ENCODE results near the gene EYA2.

The EYA2 gene

DNA sequence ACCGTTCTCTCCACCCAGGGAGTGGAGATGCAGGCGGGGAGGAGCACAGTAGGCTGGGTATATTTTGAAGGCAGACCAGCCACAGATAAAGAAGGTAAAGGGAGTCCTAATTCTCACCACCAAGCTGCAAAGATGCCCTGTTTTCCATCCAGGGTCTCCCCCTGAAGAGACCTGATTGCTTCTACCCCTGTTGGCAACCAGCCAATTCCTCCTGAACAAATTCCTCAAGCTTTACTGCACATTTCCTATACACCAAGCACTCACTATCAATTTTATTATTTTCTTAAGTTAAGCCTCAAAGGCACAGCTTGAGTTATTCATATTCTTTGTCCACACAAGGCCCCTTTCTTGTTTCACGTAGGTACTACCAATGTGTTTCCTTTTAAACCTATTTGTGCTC, 214.4 kb downstream of the EYA2 start:
- no peak for DNase-seq (ENCODE audit: low read depth in 2 of 3, low spot score in 1 of 3)

DNA sequence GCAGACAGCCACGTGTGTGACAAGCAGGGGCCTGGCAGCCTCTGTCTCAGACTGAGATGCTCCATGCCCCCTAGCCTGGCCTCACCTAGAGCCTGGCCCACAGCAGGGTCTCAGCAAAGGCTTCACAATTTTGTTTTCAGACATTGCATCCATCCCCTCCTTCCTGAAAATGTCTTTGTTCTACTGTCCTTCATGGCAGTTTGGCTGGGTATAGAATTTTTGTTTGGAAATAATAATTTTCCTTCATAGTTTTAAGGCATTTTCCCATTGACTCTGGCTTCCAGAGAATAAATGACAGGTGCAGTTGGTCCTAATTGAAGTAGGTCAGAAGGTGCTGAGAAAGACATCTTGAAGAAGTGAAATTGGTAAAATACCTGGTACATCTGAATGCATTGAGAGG, 216.2 kb downstream of the EYA2 start:
- DNase-seq (ENCODE audit: low read depth in 2 of 3, low spot score in 1 of 3): no peak

GRCh38 chr20:47111576-47111975, 216.9 kb downstream of the EYA2 start:
- DNase-seq (ENCODE audit: low read depth in 2 of 3, low spot score in 1 of 3): no peak

DNA sequence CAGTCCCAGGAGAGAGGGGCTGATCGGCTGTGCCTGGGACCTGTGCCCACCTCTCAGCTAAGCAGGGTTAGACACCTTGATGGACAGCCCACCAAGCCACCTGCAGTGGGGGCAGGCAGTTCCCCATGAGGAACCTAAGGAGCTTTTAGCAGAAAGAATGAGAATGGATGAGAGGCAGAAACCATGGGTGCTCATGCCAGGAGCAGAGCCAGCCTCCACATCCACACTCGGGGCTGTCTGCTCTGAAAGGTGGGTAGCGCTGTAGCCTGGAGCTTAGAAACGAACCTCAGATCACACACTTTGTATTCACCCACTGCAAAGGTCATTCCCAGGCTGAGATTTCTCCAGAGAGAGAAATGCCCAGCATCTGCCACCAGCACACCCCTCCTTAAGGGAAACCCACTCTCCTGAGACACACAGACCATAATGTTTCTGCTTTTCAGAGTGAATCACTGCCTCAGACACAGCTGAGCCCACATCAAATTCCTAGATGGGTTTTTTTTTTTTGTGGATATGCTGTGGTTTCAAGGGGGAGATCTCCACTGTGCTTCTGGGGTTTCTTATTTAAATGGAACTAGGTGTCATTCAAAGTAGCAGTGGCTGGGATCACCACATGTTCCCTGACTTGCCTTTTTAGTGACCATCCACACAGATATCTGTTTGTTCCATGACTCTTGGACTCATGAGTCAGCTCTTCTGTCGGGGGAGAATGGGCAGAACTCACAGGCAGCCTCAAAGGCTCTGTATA, 218.9 kb downstream of the EYA2 start:
- DNase-seq (ENCODE audit: low read depth in 2 of 3, low spot score in 1 of 3): no peak

- no peak for DNase-seq (ENCODE audit: low read depth in 2 of 3, low spot score in 1 of 3)
Observed at GRCh38 chr20:47115694-47116093, 221.1 kb downstream of the EYA2 start.

DNA sequence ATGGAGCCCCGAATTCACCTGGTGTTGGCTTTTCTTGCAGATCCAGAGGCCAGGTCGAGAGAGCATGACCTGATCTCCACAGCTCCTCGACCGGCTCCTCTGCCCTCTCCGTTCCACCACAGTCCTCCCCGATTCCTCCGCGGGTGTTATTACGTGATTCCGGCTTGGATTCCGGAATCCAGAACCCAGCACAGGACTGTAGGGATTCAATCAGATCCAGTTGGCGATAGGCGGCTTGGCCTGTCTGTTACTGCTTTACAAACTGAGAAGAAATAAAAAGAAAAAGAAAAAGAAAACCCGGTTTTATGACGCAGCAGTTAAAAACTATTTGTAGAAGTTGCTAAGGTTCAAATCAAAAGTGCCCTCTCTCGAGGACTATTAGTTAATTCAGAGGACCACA, 222.7 kb downstream of the EYA2 start:
- no peak for DNase-seq (ENCODE audit: low read depth in 2 of 3, low spot score in 1 of 3)

- no peak for DNase-seq (ENCODE audit: low read depth in 2 of 3, low spot score in 1 of 3)
Observed at GRCh38 chr20:47117773-47118172, 223.1 kb downstream of the EYA2 start.

- no peak for DNase-seq (ENCODE audit: low read depth in 2 of 3, low spot score in 1 of 3)
Observed at GRCh38 chr20:47118206-47118605, 223.6 kb downstream of the EYA2 start.

DNA sequence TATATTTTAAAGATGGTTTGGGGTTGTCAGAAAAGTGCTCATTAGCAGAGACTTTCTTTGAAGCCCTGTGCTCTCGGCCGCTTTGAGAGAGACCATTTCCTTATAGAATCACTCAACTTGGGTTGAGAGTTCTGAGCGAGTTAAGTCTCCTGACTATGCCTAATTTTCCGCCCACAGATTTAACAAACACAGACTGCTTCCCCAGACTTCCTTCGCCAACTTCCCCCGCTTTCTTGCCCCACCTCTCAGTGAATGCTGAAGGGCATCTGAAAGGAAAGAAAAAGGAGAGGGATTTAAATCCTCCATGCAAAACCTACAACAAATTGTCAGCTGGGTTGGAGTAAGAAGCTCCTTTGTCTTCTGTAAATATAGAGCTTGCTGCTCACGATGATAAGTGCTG, 224.0 kb downstream of the EYA2 start:
- DNase-seq (ENCODE audit: low read depth in 2 of 3, low spot score in 1 of 3): no peak

DNA sequence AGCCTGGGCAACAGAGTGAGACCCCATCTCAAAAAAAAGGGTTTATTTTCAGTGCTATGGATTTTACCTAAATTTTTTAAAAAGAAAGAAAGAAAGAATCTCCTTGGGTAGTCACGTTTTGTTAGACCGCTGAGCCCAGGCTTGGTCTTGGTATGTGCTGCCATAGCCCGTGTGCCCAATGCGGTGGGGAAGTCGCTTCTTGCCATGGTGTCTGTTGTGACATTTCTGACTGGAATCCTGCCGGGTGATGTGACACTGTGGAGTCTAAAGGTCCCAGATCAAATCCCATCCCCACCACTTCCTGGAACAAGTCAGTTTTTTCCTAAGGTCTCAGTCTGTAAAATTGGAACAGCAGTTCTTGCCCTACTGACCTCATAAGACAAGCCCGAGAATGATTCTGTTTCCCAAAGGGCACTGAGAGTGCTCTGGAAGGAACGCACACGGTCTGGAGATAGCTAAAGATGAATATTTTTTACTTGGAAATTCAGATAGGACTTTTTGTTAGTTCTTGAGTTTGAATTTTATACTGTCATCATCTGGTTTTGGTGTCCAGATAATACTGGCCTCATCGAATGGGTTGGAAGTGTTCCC, 225.8 kb downstream of the EYA2 start:
- no peak for DNase-seq (ENCODE audit: low read depth in 2 of 3, low spot score in 1 of 3)

GRCh38 chr20:47122560-47122959, 227.9 kb downstream of the EYA2 start:
- DNase-seq (ENCODE audit: low read depth in 2 of 3, low spot score in 1 of 3): no peak

- DNase-seq (ENCODE audit: low read depth in 2 of 3, low spot score in 1 of 3): no peak
Observed at GRCh38 chr20:47124181-47124717, 229.6 kb downstream of the EYA2 start.

DNA sequence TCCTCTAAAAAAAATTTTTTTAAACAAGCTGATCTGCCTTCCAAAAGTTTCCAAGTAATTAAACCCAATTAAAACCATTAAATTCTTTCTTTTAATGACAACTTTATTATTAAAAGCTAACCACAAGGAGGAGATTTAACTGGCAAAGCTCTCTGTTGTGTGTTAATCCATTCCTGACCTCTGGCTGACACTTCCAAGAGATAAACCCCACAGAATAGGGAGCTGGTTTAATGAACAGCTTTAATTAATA, 230.8 kb downstream of the EYA2 start:
- no peak for DNase-seq (ENCODE audit: low read depth in 2 of 3, low spot score in 1 of 3)

GRCh38 chr20:47125758-47126591, 231.3 kb downstream of the EYA2 start:
- no peak for DNase-seq (ENCODE audit: low read depth in 2 of 3, low spot score in 1 of 3)

GRCh38 chr20:47126709-47127108, 232.1 kb downstream of the EYA2 start:
- no peak for DNase-seq (ENCODE audit: low read depth in 2 of 3, low spot score in 1 of 3)

DNA sequence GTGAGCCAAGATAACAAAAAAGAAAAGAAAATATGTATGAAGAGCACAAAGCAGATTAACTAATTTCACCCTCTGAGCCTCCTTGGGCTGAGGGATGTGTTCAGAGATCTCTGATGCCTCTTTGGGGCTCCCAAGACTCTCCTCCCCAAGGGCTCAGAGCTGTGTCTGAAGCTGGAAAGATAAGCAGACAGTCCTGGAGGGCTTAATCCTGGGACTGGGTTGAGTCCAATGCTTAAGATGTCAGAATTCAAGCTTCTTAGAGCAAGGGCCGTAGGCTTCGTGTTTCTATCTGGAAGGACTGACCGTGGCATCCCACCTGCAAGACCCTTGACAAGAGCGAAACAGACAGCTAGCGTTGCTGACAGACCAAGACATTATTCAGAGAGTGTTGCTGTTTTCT, 232.9 kb downstream of the EYA2 start:
- no peak for DNase-seq (ENCODE audit: low read depth in 2 of 3, low spot score in 1 of 3)

- DNase-seq (ENCODE audit: low read depth in 2 of 3, low spot score in 1 of 3): no peak
Observed at GRCh38 chr20:47127999-47128398, 233.4 kb downstream of the EYA2 start.

GRCh38 chr20:47129306-47129705, 234.7 kb downstream of the EYA2 start:
- no peak for DNase-seq (ENCODE audit: low read depth in 2 of 3, low spot score in 1 of 3)

GRCh38 chr20:47133809-47134456, 239.3 kb downstream of the EYA2 start:
- DNase-seq (ENCODE audit: low read depth in 2 of 3, low spot score in 1 of 3): no peak

GRCh38 chr20:47136782-47137181, 242.1 kb downstream of the EYA2 start:
- no peak for DNase-seq (ENCODE audit: low read depth in 2 of 3, low spot score in 1 of 3)

GRCh38 chr20:47137231-47137870, 242.7 kb downstream of the EYA2 start:
- DNase-seq (ENCODE audit: low read depth in 2 of 3, low spot score in 1 of 3): no peak

Measured in stimulated activated CD4-positive, alpha-beta T cell treated with anti-CD3 and anti-CD28 coated beads, Interleukin-12 subunit alpha, Interleukin-12 subunit beta, amount 100 ng/mL, for 48 hours (primary cell).